ENCODE data around the gene TRAPPC10.

Gene TRAPPC10

GRCh38 chr21:44006017-44006619 is 6.0 kb upstream of the TRAPPC10 start:
- no peak for DNase-seq

DNA sequence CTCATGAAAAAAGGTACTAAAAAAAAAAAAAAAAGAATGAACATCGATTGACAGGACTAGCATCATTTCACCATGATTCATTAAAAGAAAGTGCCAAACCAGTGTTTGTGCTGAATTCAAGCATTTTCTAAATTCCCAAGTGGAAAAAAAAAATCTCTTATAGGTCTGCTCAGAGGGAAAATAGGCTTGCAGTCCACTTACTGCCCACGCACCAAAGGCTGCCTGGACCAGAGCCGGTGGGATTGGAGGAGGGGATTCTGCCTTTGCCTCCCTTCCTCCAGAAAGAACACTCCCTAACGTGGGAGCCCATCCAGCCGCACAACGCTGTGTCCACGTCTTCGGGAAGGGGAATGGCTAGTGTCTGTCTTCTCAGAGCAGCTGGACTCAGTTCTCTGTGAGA is 5.5 kb upstream of the TRAPPC10 start:
- DNase-seq: no peak

GRCh38 chr21:44010429-44010828 is 1.7 kb upstream of the TRAPPC10 start:
- no peak for DNase-seq

- no peak for DNase-seq
Measured at GRCh38 chr21:44011123-44011522, 986 bp upstream of the TRAPPC10 start.

DNA sequence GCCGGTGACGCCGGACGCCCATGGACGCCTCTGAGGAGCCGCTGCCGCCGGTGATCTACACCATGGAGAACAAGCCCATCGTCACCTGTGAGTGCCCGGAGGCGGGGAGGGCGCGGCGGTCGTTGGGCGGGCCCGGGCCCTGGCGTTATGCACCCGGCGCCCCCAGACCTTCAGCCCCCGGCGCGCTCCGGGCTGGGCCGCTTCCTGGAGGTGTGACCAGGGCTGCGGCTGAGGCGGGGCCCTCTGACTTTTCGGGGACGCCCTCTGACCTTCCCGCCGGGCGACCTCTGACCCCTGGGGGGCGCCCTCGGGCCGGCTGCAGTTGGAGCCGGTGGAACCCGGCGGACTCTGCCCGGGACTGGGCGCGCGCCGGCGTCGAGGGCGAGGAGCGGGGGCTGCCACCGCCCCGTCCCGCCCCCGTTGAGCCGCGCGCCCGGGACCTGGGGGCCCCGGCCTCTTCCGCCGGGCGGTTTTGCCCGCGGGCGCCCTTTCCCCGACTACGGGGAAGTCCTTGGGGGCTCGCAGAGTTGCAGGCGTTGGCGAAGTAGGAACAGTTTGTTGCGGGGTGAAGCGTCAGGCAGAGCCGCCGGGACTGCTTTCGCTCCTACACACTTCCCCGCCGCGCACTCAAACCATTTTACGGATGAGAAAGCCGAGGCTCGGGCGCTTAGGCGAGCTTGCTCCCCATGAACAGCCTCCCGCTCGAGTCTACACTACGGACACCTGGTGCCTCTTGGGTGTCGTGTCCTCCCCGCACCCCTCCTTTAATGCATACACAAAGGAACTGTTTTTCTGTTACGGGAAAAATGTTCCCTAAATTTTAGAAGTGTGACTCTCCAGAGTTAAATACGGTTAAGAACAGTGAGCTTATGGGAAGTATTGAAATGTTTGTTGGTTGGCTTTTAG is 618 bp downstream of the TRAPPC10 start:
- peak; percentile 17 for DNase-seq

- no peak for DNase-seq
Measured at GRCh38 chr21:44013380-44014088, 1.4 kb downstream of the TRAPPC10 start.

DNA sequence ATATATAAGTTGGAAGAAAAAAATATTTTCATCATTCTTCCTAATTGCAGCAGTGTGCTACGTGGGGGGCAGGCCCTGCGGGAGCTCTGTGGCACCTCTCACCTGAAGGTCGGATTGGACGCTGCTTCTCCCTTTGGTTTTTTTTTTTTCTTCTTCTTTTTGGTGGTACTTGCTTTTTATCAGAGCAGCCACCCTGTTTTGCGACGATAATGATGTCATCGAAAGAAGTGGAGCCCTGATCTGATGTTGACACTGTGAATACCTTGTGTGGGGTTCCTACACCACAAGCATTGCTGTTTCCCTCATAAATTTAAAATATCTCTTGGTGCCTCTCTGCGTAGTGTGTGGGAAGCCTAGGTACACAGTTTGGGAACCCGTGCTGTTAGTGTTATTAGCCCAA is 5.5 kb downstream of the TRAPPC10 start:
- DNase-seq: no peak

GRCh38 chr21:44018127-44018526 is 6.0 kb downstream of the TRAPPC10 start:
- DNase-seq: no peak

DNA sequence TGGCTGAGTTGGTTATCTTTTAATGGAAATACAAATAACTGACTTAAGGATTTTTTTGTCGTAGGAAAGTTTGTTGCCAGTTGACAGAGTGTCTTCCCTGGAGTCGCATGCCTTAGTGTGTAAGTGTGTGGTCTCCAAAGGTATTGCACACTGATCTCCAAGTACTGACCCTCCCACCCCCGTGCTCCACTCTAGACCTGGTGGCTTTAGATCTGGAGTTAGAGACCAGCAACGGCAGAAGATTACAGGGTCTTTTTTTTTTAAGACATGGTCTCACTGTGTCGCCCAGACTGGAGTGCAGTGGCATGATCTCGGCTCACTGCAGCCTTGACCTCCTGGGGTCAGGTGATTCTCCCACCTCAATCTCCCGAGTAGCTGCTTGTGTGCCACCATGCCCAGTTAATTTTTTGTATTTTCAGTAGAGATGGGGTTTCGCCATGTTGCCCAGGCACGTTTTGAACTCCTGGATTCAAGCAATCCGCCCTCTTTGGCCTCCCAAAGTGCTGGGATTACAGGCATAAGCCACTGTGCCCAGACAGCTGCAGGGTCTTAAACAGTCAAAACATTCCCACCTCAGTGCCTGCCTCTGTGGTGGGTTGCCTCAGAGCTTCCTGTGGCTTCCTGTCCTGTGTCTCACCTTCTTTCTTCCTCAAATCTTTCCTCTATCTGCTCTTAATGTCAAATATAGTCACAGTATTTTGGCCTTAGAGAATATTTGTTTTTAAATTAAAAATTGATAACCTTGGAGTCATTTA is 6.9 kb downstream of the TRAPPC10 start:
- DNase-seq: no peak

GRCh38 chr21:44019568-44019958 is 7.5 kb downstream of the TRAPPC10 start:
- no peak for DNase-seq

DNA sequence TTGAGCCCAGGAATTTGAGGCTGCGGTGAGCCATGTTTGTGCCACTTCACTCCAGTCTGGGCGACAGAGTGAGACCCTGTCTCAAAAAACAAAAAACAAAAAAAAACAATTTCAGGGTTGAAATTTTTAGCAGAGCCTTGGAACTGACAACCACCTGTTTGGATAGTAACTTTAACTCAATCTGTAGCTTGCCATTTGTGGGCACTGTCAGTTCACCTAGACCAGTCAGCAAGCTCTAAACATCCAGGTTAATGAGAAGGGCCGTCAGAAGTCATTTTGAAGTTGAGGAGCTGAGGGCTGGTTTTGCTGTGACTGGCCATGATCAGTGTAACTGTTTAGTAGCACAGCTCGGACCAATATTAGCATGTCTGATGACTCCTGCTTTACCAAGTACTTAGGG is 8.4 kb downstream of the TRAPPC10 start:
- no peak for DNase-seq

DNA sequence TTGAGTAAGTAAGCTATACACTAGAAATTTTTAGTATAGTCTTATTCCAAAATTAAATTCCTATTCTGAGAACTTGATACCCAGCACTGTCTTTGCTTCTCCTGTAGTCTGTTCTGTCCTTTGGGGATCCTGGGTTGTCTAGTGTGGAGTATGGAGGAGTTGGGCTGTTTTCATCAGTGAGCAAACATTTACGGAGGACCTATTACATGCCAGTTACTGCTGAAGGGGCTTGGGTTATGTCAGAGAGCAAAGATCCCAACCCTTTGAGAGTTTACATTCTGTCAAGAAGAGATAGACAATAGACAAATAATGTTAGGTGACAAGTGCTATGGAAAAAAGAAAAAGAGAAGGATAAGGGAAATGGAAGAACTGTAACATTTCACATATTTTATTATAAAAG is 9.0 kb downstream of the TRAPPC10 start:
- DNase-seq: no peak

GRCh38 chr21:44024257-44024656 is 12.1 kb downstream of the TRAPPC10 start:
- no peak for DNase-seq

GRCh38 chr21:44024887-44025353 is 12.8 kb downstream of the TRAPPC10 start:
- DNase-seq: no peak

DNA sequence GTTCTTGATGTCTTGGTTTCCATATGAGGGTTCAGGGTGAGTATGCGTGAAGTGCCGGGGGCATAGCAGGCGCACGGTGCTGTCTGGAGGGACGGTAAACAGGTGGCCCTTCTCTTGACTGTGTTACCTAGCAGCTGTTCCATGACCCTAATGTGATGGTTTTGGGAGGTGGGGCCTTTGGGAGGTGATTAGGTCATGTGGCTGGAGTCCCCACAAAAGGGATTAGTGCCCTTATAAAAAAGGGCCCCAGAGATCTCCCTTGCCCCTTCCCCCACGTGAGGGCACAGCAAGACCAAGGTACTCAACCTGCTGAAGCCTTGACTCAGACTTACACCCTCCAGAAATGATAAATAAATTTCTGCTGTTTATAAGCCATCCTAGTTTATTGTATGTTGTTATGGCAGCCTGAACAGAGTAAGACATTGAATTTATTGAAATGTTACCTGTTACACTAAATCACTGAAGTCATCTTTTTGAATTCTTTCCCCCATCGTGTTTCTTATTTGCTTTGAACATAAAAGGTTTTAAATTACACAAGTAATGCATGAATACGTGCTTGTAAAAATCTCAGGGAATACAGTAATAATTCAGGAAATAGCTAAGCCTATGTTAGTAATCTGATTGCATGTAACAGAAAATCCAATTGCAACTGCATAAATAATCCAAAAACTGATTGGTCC is 15.6 kb downstream of the TRAPPC10 start:
- no peak for DNase-seq

- no peak for DNase-seq
Measured at GRCh38 chr21:44028287-44028659, 16.2 kb downstream of the TRAPPC10 start.

DNA sequence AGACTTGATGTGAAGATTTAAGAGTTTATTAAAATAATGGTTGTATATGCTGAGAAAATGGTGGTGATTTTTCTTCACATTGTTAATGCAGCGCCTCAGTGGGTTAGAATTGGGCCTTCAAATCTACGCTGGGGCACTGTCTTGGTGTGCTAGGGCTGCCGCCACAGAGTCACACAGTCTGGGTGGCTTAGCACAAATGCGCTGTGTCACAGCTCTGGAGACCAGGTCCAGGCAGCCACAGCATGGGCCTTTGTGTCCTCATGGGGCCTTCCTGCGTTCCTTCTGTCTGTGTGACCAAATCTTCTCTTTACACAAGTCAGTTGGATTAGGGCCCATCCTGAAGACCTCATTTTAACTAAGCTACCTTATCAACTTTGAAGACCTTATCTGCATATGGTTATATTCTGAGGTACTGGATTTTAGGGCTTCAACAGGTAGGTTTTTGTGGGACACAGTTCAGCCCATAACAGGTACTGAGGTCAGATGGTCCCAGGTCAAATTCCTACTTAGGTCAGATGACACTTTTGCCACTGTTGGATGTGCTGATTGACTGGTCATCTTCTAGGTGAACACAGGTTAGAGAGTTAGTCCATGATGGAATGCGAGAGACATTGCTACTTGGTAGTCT is 17.5 kb downstream of the TRAPPC10 start:
- DNase-seq: no peak

DNA sequence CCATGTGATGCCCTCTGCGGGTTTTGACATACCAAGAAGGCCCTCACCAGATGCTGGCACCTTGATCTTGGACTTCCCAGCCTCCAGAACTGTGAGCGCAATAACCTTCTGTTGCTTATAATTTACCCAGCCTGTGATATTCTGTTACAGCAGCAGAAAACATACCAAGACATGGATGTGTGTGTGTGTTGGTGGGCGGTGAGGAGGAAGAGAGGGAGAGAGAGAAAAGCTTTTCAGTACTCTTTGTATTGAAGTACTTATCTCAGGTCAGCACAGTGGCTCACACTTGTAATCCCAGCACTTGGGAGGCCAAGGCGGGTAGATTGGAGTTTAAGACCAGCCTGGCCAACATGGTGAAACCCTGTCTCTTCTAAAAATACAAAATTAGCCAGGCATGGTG is 23.1 kb downstream of the TRAPPC10 start:
- no peak for DNase-seq

DNA sequence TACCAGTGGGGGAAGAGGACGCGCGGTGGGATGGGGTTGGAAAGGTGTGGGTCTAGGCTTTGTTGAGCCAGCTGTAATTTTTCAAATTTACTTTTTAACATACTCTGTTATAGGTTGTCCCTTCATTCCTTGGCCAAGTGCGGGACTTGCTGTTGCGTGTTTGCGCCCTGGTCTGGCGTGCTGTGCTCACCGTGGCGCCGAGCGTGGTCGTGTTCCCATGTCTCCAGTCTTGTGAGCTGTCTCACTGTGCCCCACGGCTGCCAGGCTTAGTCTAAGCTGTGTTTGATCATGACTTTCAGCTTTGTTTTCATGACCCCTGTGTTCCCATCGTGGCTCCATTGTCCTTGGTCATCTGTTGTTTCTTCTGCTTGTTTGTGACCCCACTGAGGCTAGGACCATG is 26.0 kb downstream of the TRAPPC10 start:
- no peak for DNase-seq

DNA sequence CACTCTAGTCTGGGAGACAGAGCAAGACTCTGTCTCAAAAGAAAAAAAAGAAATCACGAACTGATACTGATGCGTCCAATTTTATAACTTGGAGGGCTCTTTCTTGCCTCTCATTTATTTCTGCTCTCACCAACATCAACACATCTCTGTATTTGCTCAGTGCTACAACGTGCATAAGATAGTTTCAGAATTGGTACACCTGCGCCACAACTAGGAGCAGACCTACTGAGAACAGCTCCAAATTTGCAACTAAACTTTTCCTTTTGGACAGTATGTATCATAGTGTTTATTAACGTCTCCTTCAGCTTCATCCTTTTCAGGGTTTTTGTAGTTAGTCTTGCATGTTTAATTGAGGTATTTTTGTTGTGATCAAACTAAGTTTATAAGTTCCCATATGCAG is 27.7 kb downstream of the TRAPPC10 start:
- DNase-seq: no peak

- DNase-seq: no peak
Measured at GRCh38 chr21:44043613-44044012, 31.5 kb downstream of the TRAPPC10 start.

- DNase-seq: no peak
Measured at GRCh38 chr21:44046734-44047133, 34.6 kb downstream of the TRAPPC10 start.

Measured in NCI-H526 treated with DMSO at 0.1 percent for 48 hours (cell line).